HCT116 (cell line): ENCODE measurements around the gene PPP1R12C.

Experiments
- CEBPB ChIP-seq: IDR thresholded peaks from 2 replicates; pipeline ENCODE4 v1.6.1; 2012; ENCODE audit warnings: low read depth
- POLR2A ChIP-seq: IDR thresholded peaks from 2 replicates; pipeline ENCODE4 v1.7.0; 2011; ENCODE audit warnings: borderline replicate concordance; ENCODE audit not compliant: insufficient read depth, insufficient read length; ENCODE audit errors: extremely low read depth
- SRF ChIP-seq: IDR thresholded peaks from 2 replicates; pipeline ENCODE4 v1.6.1; 2012; ENCODE audit warnings: low read depth
- TF ChIP-seq, protein P1 (sequence below), 3 experiments: fragments of 200-600 bp in 1 of 3; sonication (generic) in 1 of 3; IDR thresholded peaks in 2 of 3; conservative IDR thresholded peaks in 1 of 3; 2 replicates each; pipeline ENCODE4 v1.5.1; 2012 to 2017; ENCODE audit warnings: low read depth in 2 of 3, low read length in 2 of 3, antibody characterized with exemption in 1 of 3, borderline replicate concordance in 1 of 3, control low read depth in 1 of 3, mild to moderate bottlenecking in 1 of 3, mixed read lengths in 1 of 3, mixed run types in 1 of 3, moderate library complexity in 1 of 3; ENCODE audit not compliant: insufficient read depth in 1 of 3
- TF ChIP-seq, protein P2 (sequence below): IDR thresholded peaks from 2 replicates; pipeline ENCODE4 v1.6.1; 2012

DNA sequence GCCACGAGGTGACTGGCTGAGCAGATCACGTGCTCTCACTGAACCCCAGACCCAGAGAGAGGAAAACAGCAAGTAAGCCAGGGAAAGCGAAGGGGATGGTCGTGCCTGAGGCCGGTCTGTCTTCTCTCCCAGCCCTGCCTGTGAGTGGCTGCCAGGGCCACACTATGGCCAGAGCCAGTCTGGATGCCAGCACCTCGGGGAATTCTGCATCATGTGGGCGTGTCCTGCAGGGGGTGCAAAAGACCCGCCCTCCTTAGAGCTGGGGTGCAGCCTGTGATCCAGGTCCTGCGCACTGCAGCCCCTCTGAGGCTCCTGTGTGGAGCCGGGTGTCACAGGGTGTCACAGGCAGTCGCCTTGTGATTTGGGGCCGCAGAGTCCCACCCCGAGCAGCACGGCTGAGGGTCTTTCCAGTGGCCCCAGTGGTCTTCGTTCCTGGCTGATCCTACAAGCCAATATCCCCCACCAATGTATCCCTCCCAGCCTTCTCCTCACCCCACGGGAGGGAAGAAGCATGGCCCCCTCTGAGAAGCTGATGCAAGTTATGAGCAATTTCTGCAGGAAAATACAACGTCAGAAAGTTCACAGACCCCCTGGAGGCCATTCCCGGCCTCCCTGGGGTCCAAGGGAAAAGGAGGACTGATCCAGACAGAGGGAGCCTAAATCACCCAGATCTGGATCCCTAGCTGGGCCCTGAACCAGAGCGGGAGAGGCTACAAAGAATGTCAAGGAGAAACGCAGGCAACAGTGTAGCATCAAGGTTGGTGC lies 7.7 kb downstream of the PPP1R12C start:
- TF ChIP-seq POLR2A (no peak), SRF (no peak), CEBPB (no peak)
- TF ChIP-seq, protein P1, sequence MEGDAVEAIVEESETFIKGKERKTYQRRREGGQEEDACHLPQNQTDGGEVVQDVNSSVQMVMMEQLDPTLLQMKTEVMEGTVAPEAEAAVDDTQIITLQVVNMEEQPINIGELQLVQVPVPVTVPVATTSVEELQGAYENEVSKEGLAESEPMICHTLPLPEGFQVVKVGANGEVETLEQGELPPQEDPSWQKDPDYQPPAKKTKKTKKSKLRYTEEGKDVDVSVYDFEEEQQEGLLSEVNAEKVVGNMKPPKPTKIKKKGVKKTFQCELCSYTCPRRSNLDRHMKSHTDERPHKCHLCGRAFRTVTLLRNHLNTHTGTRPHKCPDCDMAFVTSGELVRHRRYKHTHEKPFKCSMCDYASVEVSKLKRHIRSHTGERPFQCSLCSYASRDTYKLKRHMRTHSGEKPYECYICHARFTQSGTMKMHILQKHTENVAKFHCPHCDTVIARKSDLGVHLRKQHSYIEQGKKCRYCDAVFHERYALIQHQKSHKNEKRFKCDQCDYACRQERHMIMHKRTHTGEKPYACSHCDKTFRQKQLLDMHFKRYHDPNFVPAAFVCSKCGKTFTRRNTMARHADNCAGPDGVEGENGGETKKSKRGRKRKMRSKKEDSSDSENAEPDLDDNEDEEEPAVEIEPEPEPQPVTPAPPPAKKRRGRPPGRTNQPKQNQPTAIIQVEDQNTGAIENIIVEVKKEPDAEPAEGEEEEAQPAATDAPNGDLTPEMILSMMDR (IDR thresholded peaks at IDR 0.05 in 2 of 3, conservative IDR thresholded peaks at IDR 0.05 in 1 of 3; ENCODE audit: borderline replicate concordance in 1 of 3, insufficient read depth in 1 of 3, low read depth in 2 of 3, low read length in 2 of 3) = no peak
- TF ChIP-seq, protein P2, sequence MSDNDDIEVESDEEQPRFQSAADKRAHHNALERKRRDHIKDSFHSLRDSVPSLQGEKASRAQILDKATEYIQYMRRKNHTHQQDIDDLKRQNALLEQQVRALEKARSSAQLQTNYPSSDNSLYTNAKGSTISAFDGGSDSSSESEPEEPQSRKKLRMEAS = no peak
